ENCODE measurements around the gene ZMYM4.

DNA sequence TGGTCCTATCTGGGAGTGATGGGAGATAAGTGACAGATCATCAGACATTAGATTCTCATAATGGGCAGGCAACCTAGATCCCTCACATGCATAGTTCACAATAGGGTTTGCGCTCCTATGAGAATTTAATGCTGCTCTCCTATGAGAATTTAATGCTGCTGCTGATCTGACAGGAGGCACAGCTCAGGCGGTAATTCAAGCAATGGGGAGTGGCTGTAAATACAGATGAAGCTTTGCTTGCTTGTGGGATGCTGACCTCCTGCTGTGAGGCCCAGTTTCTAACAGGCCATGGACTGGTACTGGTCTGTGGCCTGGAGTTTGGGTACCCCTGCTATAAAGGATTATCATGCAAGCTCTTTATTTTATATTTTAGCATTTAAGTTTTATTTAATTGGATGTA is 72.0 kb downstream of the ZMYM4 start:
- TF ChIP-seq, protein P1, sequence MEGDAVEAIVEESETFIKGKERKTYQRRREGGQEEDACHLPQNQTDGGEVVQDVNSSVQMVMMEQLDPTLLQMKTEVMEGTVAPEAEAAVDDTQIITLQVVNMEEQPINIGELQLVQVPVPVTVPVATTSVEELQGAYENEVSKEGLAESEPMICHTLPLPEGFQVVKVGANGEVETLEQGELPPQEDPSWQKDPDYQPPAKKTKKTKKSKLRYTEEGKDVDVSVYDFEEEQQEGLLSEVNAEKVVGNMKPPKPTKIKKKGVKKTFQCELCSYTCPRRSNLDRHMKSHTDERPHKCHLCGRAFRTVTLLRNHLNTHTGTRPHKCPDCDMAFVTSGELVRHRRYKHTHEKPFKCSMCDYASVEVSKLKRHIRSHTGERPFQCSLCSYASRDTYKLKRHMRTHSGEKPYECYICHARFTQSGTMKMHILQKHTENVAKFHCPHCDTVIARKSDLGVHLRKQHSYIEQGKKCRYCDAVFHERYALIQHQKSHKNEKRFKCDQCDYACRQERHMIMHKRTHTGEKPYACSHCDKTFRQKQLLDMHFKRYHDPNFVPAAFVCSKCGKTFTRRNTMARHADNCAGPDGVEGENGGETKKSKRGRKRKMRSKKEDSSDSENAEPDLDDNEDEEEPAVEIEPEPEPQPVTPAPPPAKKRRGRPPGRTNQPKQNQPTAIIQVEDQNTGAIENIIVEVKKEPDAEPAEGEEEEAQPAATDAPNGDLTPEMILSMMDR (optimal IDR thresholded peaks at IDR 0.05 in 1 of 3, IDR thresholded peaks at IDR 0.05 in 1 of 3, conservative IDR thresholded peaks at IDR 0.05 in 1 of 3; ENCODE audit: extremely low read depth in 1 of 3, insufficient read depth in 2 of 3, low read length in 3 of 3), result no peak
- TF ChIP-seq EZH2 (IDR thresholded peaks at IDR 0.05; ENCODE audit: low read length), result no peak
